ENCODE measurements around the gene IL13RA1.
"Not testable (repeated sequence)": the region's sequence is repeated elsewhere in the genome, so short reads cannot be mapped to it uniquely, and the experiment has no call there.

Gene IL13RA1

DNA sequence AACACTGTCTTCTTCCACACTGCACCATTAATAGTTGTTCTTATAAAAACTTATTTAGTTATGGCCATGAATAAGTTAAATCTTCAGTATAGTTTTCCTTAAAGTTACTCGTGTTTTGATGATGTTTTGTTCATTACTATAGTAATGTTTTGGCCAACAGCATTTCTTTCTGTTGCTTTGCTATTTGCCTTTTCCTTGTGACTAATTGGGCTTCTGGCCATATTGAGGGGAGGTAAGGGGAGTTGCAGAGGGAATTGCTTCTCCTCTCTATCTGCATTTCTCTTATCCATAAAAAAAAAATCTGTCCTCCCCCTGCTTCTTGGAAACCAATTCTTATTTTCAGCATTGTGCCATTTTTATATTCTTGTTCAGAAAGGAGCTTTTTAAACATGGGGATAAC lies 53.5 kb downstream of the IL13RA1 start:
- DNase-seq = no peak

GRCh38 chrX:118795528-118796280 lies 68.3 kb downstream of the IL13RA1 start:
- DNase-seq = no peak

DNA sequence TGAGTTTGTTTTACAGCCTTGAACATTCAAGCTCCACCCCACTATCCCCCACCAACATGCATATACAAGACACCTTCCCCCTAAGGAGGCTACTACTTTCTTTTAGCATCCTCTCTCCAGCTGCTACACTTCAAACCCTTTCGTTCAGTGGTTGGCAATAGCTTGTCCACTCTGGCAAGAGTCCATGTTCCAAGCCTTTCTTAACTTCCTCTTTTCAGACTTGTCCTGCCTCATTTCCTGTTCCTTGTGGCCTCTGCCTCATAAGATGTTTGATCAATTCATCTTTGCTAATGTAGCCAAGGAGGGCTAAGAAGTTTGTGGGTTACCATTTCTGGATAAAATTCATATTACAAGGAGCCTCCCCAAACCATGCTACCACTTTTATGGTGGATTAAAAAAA lies 75.5 kb downstream of the IL13RA1 start:
- no peak for DNase-seq

DNA sequence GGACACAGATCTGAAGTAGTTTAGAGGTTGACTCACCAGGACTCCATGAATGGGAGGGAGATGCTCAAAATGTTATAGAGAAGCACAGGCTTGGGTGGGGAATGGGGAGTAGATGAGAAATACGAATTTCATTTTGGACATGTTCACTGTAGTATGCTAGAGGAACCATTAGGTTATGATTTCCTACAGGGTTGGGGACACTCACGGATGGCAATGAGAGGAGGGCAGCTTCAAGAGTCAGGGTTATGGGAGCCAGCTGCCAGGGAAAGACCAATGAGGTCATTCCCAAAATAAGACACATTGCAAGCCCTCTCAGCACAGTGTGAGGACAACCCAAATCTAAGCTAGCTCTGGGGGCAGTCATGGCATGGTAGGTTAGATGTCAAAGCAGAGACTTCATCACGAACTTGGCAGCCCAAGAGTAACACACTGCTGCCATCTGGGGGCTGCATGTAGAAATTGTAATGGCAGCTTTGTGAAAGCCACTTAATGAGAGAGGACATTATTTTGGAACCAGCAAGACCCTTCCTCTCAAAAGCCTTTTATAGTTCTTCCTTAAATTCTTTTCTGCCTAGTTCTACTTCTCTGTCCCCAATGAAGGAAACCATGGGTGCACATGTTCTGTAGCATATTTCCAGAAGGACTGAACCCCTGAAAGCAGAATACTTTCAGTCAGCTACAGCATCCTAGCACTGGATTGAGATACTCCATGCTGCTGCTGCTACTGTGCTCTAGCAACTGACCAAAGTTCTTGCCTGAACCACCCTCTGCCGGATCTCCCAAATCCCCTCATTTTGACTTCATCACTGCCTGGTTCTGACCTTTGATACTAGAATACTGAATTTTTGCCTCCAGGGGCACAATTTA lies 80.0 kb downstream of the IL13RA1 start:
- no peak for DNase-seq

GRCh38 chrX:118817257-118817656 lies 89.9 kb downstream of the IL13RA1 start:
- not testable (repeated sequence) for DNase-seq

DNA sequence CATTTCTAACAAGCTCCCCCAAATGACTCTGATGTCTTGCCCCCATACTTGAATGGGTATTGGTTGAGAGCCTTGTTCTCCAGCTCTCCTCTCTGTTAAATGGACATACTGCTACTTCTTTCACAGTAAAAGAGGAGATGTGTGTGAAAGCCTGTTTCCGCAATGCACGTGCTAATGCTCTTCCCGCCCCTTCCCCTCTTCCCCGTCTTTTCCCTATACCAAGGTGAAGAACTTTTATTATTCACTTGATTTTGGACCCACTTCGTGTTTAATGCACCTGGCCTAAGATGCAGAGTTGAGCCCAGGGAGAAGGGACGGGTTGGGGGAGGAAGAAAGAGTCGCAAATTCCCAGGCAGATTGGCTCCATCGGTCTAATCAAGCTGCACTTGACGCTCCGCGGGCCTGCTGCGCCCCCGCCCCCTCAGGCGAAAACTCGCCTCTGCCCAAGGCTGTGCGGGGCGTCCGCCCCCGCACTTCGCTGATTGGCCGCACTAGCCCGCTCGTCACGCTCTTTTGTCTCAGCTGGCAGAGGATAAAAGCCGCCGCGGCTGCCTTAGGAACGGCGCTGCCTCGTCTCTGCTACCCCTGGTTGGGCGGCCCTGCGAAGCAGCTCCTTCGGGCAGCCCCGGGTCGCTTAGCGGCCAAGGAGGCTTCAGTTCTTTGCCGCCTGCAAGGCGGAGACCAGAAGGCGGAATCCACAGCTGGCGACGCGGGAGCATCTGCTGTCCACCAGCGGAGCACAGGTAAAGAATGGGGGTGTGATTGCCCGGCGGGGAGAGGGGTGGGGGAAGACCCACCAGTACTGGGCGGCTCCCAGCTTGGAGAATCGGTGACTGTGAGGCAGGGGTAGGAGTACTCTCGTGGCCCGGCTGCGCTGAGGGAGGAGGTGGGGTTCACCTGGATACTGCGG lies 96.1 kb downstream of the IL13RA1 start, which contains the start of gene ZCCHC12:
Gene ZCCHC12, plus strand, starts transcription at position 562 of the 910 bp plus-strand sequence. CDS start 1,421 bp downstream, outside the sequence.
- DNase-seq = peak; percentile 28

DNA sequence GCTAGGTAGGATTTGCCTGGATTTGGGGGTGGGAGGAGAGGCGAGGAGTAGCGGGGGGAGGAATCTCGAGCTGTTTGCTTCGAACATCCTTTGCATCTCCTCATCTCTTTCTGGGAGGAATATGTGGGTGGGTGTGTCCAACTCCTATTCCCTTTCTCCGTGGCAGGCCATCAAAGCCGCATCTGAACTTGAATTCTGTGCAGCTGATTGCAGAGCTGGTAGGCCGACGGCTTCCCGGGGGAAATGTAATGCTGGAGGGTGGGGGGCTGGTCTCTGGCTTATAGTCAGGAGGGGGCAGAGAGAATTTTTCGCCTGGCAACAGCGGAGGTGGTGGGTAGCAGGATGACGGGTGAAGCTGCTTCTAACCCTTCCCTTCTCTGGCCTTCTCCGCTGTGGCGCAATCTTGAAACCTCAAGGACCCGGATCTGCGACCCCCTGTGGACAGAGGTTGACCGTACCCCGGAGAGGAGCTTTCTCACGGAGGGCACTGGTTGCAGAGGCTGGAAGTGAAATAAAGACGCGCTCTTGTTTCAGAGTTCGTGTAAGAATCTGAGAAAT lies 96.8 kb downstream of the IL13RA1 start:
- no peak for DNase-seq

DNA sequence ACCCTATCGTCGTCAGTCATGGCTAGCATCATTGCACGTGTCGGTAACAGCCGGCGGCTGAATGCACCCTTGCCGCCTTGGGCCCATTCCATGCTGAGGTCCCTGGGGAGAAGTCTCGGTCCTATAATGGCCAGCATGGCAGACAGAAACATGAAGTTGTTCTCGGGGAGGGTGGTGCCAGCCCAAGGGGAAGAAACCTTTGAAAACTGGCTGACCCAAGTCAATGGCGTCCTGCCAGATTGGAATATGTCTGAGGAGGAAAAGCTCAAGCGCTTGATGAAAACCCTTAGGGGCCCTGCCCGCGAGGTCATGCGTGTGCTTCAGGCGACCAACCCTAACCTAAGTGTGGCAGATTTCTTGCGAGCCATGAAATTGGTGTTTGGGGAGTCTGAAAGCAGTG lies 97.8 kb downstream of the IL13RA1 start:
- no peak for DNase-seq

DNA sequence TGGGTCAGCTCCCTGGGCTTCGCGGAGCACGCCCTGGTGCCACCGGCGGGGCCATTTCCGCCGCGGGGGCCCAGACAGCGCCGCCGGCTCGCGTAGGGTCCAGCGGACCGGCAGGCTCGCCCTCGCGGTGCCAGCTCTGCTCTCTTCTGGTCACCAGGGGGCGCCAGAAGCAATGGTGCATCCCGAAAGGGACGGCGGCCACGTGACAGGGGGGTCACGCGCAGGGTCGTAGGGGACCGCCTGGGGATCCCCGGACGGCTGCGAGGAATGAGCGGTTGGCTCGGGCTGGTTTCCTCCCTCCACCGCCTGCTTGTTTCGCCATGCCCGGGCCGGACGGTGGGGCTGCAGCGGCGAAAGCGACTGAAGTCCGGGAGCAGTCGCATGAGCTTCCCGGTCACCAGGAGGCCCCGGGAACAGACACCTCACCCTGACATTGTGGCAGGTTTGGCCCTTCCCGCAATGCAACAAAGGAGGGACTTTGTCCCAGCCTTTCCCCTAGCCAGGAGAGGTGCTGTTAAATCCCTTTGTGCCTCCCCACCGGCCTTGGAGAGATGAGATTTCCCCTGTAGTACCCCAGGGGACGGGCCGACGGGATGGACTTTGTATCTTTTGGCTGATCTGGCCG lies 112.0 kb downstream of the IL13RA1 start:
- peak; percentile 59 for DNase-seq
